22Rv1 (cell line): ENCODE results near the gene UGT2B7.
"Not testable (repeated sequence)": the region's sequence is repeated elsewhere in the genome, so short reads cannot be mapped to it uniquely, and the experiment has no call there.

ENCODE experiments used
- ZFX ChIP-seq: fragments of 450-650 bp; IDR thresholded peaks from 2 replicates; pipeline ENCODE4 v1.6.1; 2017; ENCODE audit warnings: antibody characterized with exemption, borderline replicate concordance
- TF ChIP-seq, protein P1 (sequence below): fragments of 450-650 bp; IDR thresholded peaks from 2 replicates; pipeline ENCODE4 v1.5.1; 2017; ENCODE audit warnings: mild to moderate bottlenecking

DNA sequence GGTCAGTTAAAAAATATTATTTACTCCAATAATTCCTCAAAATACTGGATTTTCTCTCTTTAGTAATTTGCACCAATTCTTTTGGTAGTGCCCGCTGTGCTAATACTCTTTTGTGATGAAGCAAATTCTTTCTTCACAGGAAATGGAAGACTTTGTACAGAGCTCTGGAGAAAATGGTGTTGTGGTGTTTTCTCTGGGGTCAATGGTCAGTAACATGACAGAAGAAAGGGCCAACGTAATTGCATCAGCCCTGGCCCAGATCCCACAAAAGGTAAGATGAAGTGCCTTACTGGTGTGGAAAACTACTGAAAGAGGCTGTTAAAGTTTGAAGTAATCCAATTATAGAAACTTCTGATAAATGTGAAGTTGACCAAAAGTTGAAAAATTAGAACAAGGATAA is 6.4 kb downstream of the UGT2B7 start:
- TF ChIP-seq, protein P1, sequence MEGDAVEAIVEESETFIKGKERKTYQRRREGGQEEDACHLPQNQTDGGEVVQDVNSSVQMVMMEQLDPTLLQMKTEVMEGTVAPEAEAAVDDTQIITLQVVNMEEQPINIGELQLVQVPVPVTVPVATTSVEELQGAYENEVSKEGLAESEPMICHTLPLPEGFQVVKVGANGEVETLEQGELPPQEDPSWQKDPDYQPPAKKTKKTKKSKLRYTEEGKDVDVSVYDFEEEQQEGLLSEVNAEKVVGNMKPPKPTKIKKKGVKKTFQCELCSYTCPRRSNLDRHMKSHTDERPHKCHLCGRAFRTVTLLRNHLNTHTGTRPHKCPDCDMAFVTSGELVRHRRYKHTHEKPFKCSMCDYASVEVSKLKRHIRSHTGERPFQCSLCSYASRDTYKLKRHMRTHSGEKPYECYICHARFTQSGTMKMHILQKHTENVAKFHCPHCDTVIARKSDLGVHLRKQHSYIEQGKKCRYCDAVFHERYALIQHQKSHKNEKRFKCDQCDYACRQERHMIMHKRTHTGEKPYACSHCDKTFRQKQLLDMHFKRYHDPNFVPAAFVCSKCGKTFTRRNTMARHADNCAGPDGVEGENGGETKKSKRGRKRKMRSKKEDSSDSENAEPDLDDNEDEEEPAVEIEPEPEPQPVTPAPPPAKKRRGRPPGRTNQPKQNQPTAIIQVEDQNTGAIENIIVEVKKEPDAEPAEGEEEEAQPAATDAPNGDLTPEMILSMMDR, result not testable (repeated sequence)
- not testable (repeated sequence) for TF ChIP-seq ZFX
